Esophagus (tissue), 2 donors: Measurements from ENCODE around the gene CHTF8. TPM values are rescaled to one million over a fixed set of nuclear protein-coding genes. Genes with fewer than 3 reads are reported as not detected.

Experiments
- H3K27ac ChIP-seq, 2 donors: one replicate each; pipeline ENCODE4 v1.5.1; 2013; ENCODE audit warnings: low read depth in 2 of 2, mild to moderate bottlenecking in 2 of 2, inconsistent platforms in 1 of 2, low read length in 1 of 2, moderate library complexity in 1 of 2
- H3K27me3 ChIP-seq, 2 donors: one replicate each; pipeline ENCODE4 v1.6.1; 2013; ENCODE audit warnings: low read length in 2 of 2, control low read depth in 1 of 2, mild to moderate bottlenecking in 1 of 2; ENCODE audit not compliant: insufficient read depth in 2 of 2, control insufficient read depth in 1 of 2
- H3K36me3 ChIP-seq, 2 donors: one replicate each; pipeline ENCODE4 v1.6.1; 2013; ENCODE audit warnings: low read length in 1 of 2; ENCODE audit not compliant: control insufficient read depth in 2 of 2, insufficient read depth in 2 of 2
- H3K4me1 ChIP-seq, 2 donors: one replicate each; pipeline ENCODE4 v1.6.1; 2013; ENCODE audit warnings: low read length in 1 of 2; ENCODE audit not compliant: control insufficient read depth in 2 of 2, insufficient read depth in 2 of 2
- H3K4me3 ChIP-seq, 2 donors: one replicate each; pipeline ENCODE4 v1.5.1; 2013; ENCODE audit warnings: low read length in 2 of 2, mild to moderate bottlenecking in 2 of 2, low read depth in 1 of 2, moderate library complexity in 1 of 2
- H3K9me3 ChIP-seq, 2 donors: one replicate each; pipeline ENCODE4 v1.6.1; 2013; ENCODE audit warnings: mild to moderate bottlenecking in 2 of 2, low read depth in 1 of 2, low read length in 1 of 2, moderate library complexity in 1 of 2; ENCODE audit not compliant: control insufficient read depth in 2 of 2, insufficient read depth in 1 of 2
- WGBS, 2 donors: extraction: QIAGEN DNeasy Blood & Tissue Kit; methylation state at CpG; one replicate each; pipeline ENCODE4 v1.1.7; 2013; 5-methylcytosine and 5-hydroxymethylcytosine counted together
- polyA plus RNA-seq, 2 donors: library from polyadenylated mRNA; stranded (reverse); fragments of 200-250 nt; gene quantifications; one replicate each; pipeline ENCODE4 v1.2.3, GENCODE V29; 2013
- donor health status: healthy with polysubstance abuse.
- donor health status: Bipolar disorder and iron deficiency.

CHTF8 gene
- polyA plus RNA-seq, 2 donors = 18.8 to 43.5 TPM

DNA sequence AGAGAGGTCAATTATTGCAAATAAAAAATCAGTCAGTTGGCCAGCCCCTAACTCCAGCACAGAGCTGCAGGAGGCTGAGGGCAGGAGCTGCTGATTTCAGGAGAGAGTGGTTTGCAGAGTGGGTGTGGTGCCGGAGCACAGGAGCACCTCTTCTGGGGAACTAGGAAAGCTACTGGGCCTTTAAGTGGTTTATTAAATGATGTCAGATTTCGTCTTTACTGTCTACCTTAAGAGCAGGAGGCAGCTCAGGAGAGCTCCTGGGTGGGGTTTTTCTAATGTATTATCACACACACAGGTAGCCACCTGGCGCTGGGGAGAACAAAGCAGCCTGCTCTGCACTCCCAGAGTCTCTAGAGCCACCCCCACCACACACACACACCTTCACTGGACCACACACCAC, 38.4 kb downstream of the CHTF8 start:
- Histone ChIP-seq H3K4me1 (peaks cover 2 to 5% of the 10 kb centered on the region in 2 donors), H3K27me3 (no peaks in the 10 kb centered on the region), H3K36me3 (no peaks in the 10 kb centered on the region), H3K27ac (no peak overlapping the region), H3K4me3 (no peak overlapping the region), H3K9me3 (no peaks in the 10 kb centered on the region)
- WGBS, 2 donors = 51 to 64% methylated on average over 3 of the region's 3 CpGs

- H3K4me3 ChIP-seq = no peak overlapping the region
- whole genome bisulfite sequencing, 2 donors = 34 to 37% methylated on average over 16 of the region's 16 CpGs
These were observed 43.1 kb downstream of the CHTF8 start for GRCh38 chr16:69089091-69089910.

GRCh38 chr16:69088684-69089083, 43.7 kb downstream of the CHTF8 start:
- H3K27me3 ChIP-seq = no peaks in the 10 kb centered on the region
- H3K27ac ChIP-seq = peak overlapping the region in 1 of 2 donors; percentile 40
- peaks cover 0 to 3% of the 10 kb centered on the region in 2 donors for H3K36me3 ChIP-seq
- peaks cover 2 to 8% of the 10 kb centered on the region in 2 donors for H3K4me1 ChIP-seq
- WGBS, 2 donors = 76 to 77% methylated on average over 4 of the region's 4 CpGs
- no peak overlapping the region for H3K4me3 ChIP-seq
- no peaks in the 10 kb centered on the region for H3K9me3 ChIP-seq

More at GRCh38 chr16:69089091-69089910, 43.1 kb downstream of the CHTF8 start:
- H3K36me3 ChIP-seq = no peaks in the 10 kb centered on the region
- H3K4me1 ChIP-seq = peaks cover 2 to 8% of the 10 kb centered on the region in 2 donors
- H3K9me3 ChIP-seq = no peaks in the 10 kb centered on the region
- peak overlapping the region; percentile 40 to 43 for H3K27ac ChIP-seq
- H3K27me3 ChIP-seq = no peaks in the 10 kb centered on the region

DNA sequence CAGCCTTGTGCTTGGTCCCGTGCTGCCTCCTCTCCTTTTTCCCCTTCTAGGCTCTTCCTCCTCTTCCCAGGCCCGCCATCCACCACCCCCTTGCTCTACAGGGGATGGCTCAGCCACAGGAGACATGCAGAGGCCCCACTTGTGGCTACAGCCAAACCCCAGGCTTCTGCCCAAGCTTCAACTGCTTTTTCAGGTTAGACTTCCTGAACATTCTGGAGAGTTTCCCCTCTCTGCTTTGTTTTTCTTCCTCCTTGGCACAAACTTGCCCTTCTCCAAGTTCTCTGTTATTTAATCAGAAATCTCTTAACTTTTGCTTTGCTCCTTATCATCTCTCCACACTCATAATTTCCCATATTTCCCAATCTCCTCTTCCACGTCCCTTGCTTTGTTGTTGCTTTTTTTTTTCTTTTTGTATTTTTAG, 45.2 kb downstream of the CHTF8 start:
- 52 to 57% methylated on average over 3 of the region's 3 CpGs for WGBS, 2 donors
- no peak overlapping the region for H3K27ac ChIP-seq
- no peaks in the 10 kb centered on the region for H3K9me3 ChIP-seq
- H3K36me3 ChIP-seq = peaks cover 0 to 8% of the 10 kb centered on the region in 2 donors
- no peak overlapping the region for H3K4me3 ChIP-seq
- no peaks in the 10 kb centered on the region for H3K27me3 ChIP-seq
- peaks cover 2 to 8% of the 10 kb centered on the region in 2 donors for H3K4me1 ChIP-seq

DNA sequence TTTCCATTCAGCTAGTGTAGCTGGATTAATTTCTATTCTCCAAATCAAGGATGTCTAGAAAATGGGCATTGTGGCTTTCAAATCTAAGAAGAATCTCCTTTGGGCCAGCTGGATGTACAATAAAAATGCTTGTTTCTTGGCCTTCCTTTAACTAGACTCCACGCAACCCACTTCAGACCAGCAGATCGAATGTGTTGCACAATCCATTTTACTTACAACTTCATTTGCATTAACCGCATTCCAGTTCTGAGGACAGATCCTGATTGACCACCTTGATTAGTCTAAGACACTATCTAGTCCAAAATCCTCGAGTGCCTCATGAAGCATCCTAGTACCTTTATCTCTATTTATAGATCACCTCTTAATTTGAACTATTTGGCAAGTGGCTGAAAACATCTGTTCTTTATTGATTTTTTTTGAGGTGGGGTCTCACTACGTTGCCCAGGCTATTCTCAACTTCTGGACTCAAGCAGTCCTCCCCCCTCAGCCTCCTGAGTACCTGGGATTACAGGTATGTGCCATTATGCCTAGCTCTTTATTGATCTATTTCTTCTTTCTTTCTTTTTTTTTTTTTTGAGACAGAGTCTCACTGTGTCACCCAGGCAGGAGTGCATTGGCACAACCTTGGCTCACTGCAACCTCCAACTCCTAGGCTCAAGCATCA, 47.2 kb downstream of the CHTF8 start:
- peaks cover 2 to 8% of the 10 kb centered on the region in 2 donors for H3K4me1 ChIP-seq
- H3K27ac ChIP-seq = no peak overlapping the region
- H3K27me3 ChIP-seq = no peaks in the 10 kb centered on the region
- H3K4me3 ChIP-seq = no peak overlapping the region
- no peaks in the 10 kb centered on the region for H3K9me3 ChIP-seq
- H3K36me3 ChIP-seq = peaks cover 0 to 8% of the 10 kb centered on the region in 2 donors
- WGBS, 2 donors = 87 to 91% methylated on average over 5 of the region's 5 CpGs

DNA sequence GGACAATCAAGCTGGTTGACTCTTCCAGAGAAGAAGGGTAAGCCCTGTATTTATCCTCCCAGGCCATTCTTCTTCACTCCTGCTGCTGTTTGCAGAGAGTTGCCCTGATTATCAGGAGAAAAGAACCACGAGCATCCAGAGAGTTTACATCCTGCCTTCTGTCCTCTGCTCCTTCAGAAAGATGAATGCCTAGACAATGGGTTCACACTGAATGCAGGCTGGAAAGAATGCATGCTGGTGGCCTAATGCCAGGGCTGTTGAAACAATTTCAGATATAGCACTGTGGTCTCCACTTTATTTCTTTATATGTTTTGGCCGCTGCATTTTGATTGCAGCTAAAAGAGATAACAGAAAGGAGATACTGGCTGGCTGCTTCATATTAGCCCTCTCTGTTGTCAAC, 48.1 kb downstream of the CHTF8 start:
- H3K27ac ChIP-seq = no peak overlapping the region
- no peaks in the 10 kb centered on the region for H3K9me3 ChIP-seq
- H3K4me3 ChIP-seq = no peak overlapping the region
- peaks cover 1 to 4% of the 10 kb centered on the region in 2 donors for H3K4me1 ChIP-seq
- WGBS, 2 donors = 67 to 71% methylated on average over 2 of the region's 2 CpGs
- no peaks in the 10 kb centered on the region for H3K27me3 ChIP-seq
- H3K36me3 ChIP-seq = peaks cover 0 to 8% of the 10 kb centered on the region in 2 donors

- H3K36me3 ChIP-seq = peaks cover 0 to 8% of the 10 kb centered on the region in 2 donors
- 93 to 96% methylated on average over 16 of the region's 16 CpGs for WGBS, 2 donors
- no peak overlapping the region for H3K4me3 ChIP-seq
- H3K27me3 ChIP-seq = no peaks in the 10 kb centered on the region
- no peak overlapping the region for H3K27ac ChIP-seq
- no peaks in the 10 kb centered on the region for H3K9me3 ChIP-seq
- peaks cover 0 to 3% of the 10 kb centered on the region in 2 donors for H3K4me1 ChIP-seq
These were observed 49.0 kb downstream of the CHTF8 start for GRCh38 chr16:69083306-69083941.

DNA sequence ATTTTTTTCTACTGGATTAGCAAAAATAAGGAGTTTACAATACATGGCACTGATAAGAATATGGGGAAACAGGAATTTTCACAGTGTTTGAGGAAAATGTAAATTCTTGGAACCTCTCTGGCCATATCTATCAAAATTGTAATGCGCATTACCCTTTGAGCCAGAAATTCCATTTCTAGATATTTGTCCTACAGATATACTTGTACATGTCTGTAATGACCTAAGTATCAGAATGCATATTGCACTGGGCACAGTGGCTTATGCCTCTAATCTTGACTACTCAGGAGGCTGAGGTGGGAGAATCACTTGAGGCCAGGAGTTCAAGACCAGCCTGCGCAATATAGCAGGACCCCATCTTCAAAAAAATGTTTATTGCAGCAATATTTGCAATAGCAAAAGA, 52.7 kb downstream of the CHTF8 start:
- WGBS, 2 donors = 96 to 99% methylated on average over 2 of the region's 2 CpGs
- H3K9me3 ChIP-seq = no peaks in the 10 kb centered on the region
- no peaks in the 10 kb centered on the region for H3K27me3 ChIP-seq
- H3K36me3 ChIP-seq = peaks cover 0 to 8% of the 10 kb centered on the region in 2 donors
- H3K27ac ChIP-seq = no peak overlapping the region
- H3K4me3 ChIP-seq = no peak overlapping the region
- H3K4me1 ChIP-seq = no peaks in the 10 kb centered on the region

DNA sequence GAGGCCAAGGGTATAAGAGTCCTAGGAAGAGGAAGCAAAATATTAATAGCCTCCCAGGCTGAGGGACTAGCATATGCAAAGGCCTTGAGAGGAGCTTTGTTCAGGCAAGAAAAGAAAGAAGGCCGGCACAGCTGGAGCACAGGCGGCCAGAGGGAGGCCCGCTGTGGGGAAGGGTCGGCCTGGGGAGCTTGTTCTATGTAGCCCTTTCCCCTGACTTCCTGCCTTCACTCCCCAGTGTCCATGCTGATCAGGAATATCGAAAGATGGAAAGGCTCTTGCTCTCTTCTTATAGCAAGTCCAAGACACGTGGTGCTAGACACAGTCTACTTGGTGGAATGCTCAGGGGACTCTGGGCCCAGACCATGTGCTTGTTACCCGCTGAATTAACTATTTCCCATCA, 54.3 kb downstream of the CHTF8 start:
- H3K27me3 ChIP-seq = no peaks in the 10 kb centered on the region
- 88 to 89% methylated on average over 7 of the region's 7 CpGs for WGBS, 2 donors
- H3K9me3 ChIP-seq = no peaks in the 10 kb centered on the region
- H3K4me3 ChIP-seq = no peak overlapping the region
- no peak overlapping the region for H3K27ac ChIP-seq
- no peaks in the 10 kb centered on the region for H3K36me3 ChIP-seq
- H3K4me1 ChIP-seq = no peaks in the 10 kb centered on the region
